ENCODE data around the gene C7orf33.

DNA sequence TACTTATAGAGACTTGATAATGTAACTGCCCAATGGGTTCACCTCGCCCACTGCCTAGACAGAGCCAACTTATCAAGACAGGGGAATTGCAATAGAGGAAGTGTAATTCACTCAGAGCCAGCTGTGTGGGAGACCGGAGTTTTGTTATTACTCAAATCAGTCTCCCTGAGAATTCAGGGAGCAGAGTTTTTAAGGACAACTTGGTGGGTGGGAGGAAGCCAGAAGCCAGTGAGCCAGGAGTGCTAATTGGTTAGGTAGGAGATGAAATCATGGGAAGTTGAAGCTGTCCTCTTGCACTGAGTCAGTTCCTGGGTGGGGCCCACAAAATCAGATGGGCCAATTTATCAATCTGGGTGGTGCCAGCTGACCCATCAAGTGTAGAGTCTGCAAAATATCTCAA is 20.1 kb upstream of the C7orf33 start:
- TF ChIP-seq, protein P1, sequence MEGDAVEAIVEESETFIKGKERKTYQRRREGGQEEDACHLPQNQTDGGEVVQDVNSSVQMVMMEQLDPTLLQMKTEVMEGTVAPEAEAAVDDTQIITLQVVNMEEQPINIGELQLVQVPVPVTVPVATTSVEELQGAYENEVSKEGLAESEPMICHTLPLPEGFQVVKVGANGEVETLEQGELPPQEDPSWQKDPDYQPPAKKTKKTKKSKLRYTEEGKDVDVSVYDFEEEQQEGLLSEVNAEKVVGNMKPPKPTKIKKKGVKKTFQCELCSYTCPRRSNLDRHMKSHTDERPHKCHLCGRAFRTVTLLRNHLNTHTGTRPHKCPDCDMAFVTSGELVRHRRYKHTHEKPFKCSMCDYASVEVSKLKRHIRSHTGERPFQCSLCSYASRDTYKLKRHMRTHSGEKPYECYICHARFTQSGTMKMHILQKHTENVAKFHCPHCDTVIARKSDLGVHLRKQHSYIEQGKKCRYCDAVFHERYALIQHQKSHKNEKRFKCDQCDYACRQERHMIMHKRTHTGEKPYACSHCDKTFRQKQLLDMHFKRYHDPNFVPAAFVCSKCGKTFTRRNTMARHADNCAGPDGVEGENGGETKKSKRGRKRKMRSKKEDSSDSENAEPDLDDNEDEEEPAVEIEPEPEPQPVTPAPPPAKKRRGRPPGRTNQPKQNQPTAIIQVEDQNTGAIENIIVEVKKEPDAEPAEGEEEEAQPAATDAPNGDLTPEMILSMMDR (IDR thresholded peaks at IDR 0.05), result no peak
- TF ChIP-seq POLR2A (IDR thresholded peaks at IDR 0.05), result no peak
